Effector CD8-positive, alpha-beta T cell (primary cell): Measurements from ENCODE around the gene HSBP1.
A peak's percentile ranks its signal among the peaks of the same experiment; 100 is the strongest.

Experiments
- DNase-seq: peaks from one replicate; lab custom pipeline; 2025; lab: John Stamatoyannopoulos, UW
- total RNA-seq, 4 experiments: gene quantifications; one replicate each; lab custom pipeline; 2026; lab: John Stamatoyannopoulos, UW

Gene HSBP1
- total RNA-seq = 19.2 to 27.4 (median 21.7) reads per million in 4 experiments

GRCh38 chr16:83807710-83808572 is at the start of gene HSBP1:
TSS of gene HSBP1 (plus strand) at chr16:83807978. CDS start at chr16:83808077, 99 bp downstream.
- DNase-seq = peak; percentile 89

- DNase-seq = no peak
Measured at GRCh38 chr16:83762141-83762991, 45.4 kb upstream of the HSBP1 start.

GRCh38 chr16:83762992-83763358 is 44.8 kb upstream of the HSBP1 start:
- no peak for DNase-seq

- DNase-seq = no peak
Measured at GRCh38 chr16:83768986-83769385, 38.8 kb upstream of the HSBP1 start.

- DNase-seq = no peak
Measured at GRCh38 chr16:83769397-83770008, 38.3 kb upstream of the HSBP1 start.

GRCh38 chr16:83771306-83771942 is 36.4 kb upstream of the HSBP1 start:
- DNase-seq = no peak

GRCh38 chr16:83772806-83773205 is 35.0 kb upstream of the HSBP1 start:
- DNase-seq = no peak

GRCh38 chr16:83774066-83774465 is 33.7 kb upstream of the HSBP1 start:
- no peak for DNase-seq

GRCh38 chr16:83776944-83777343 is 30.8 kb upstream of the HSBP1 start:
- no peak for DNase-seq

- DNase-seq = no peak
Measured at GRCh38 chr16:83779886-83780285, 27.9 kb upstream of the HSBP1 start.

GRCh38 chr16:83785455-83785854 is 22.3 kb upstream of the HSBP1 start:
- no peak for DNase-seq

GRCh38 chr16:83789642-83790401 is 18.0 kb upstream of the HSBP1 start:
- DNase-seq = no peak

GRCh38 chr16:83791916-83792315 is 15.9 kb upstream of the HSBP1 start:
- no peak for DNase-seq

GRCh38 chr16:83792391-83792790 is 15.4 kb upstream of the HSBP1 start:
- no peak for DNase-seq

GRCh38 chr16:83793179-83793578 is 14.6 kb upstream of the HSBP1 start:
- no peak for DNase-seq

GRCh38 chr16:83794860-83795554 is 12.8 kb upstream of the HSBP1 start:
- no peak for DNase-seq

- no peak for DNase-seq
Measured at GRCh38 chr16:83797013-83797412, 10.8 kb upstream of the HSBP1 start.

- DNase-seq = no peak
Measured at GRCh38 chr16:83799336-83799735, 8.4 kb upstream of the HSBP1 start.

GRCh38 chr16:83802135-83802534 is 5.6 kb upstream of the HSBP1 start:
- no peak for DNase-seq

GRCh38 chr16:83802554-83803205 is 5.1 kb upstream of the HSBP1 start:
- no peak for DNase-seq
